ENCODE results near the gene BRPF3. TPM values are rescaled to one million over a fixed set of nuclear protein-coding genes. Genes with fewer than 3 reads are reported as not detected.

BRPF3 gene
- total and polyA plus RNA-seq, 2 donors (not counting 3 experiments of a cell fraction or from before 2014, with no cell fraction given) = 30.5 to 35.7 TPM

GRCh38 chr6:36221674-36222073, 25.1 kb downstream of the BRPF3 start:
- Histone ChIP-seq H3K4me2 (ENCODE audit: insufficient read depth, low read length) (no peak overlapping the region), H3K4me1 (ENCODE audit: control insufficient read depth, extremely low read depth, insufficient read depth, low read length) (peaks cover 16% of the 10 kb centered on the region), H3K9me1 (replicated peaks; ENCODE audit: control insufficient read depth, extremely low read depth, insufficient read depth, low read length) (no peaks in the 10 kb centered on the region), H3K27me3 (ENCODE audit: control insufficient read depth in 2 of 2, insufficient read depth in 2 of 2, low read length in 2 of 2) (no peaks in the 10 kb centered on the region), H3K27ac (ENCODE audit: insufficient read depth, low read depth, low read length) (no peak overlapping the region), H3K36me3 (ENCODE audit: control insufficient read depth in 2 of 2, extremely low read depth in 1 of 2, insufficient read depth in 2 of 2, low read length in 2 of 2) (peaks cover 43 to 46% of the 10 kb centered on the region in 2 experiments), H3K4me3 (replicated peaks in 1 of 3; ENCODE audit: insufficient read depth in 1 of 3, low read depth in 1 of 3, low read length in 3 of 3) (no peak overlapping the region), H3K79me2 (ENCODE audit: control insufficient read depth, insufficient read depth, low read length) (peaks cover 3% of the 10 kb centered on the region), H4K20me1 (replicated peaks; ENCODE audit: control insufficient read depth, extremely low read depth, insufficient read depth, low read length) (peaks cover 2% of the 10 kb centered on the region), H2AFZ (ENCODE audit: low read depth, low read length) (no peak overlapping the region), H3K9me3 (replicated peaks; ENCODE audit: control insufficient read depth, insufficient read depth, low read length) (no peaks in the 10 kb centered on the region), H3K9ac (replicated peaks; ENCODE audit: extremely low read depth, insufficient read depth, low read length) (no peak overlapping the region)
- intact Hi-C loops (cut with micrococcal nuclease) (no loop called here), dilution Hi-C loops (cut with MboI; ENCODE audit: extremely low pct_ligation_motif_present, low sequenced_read_pairs) (no loop called here)
- no TSS peak for BruUV-seq (replicated peaks)
- DNase-seq (ENCODE audit: low read depth, low spot score) (no peak), FAIRE-seq (no peak)
- TF ChIP-seq, protein P1, sequence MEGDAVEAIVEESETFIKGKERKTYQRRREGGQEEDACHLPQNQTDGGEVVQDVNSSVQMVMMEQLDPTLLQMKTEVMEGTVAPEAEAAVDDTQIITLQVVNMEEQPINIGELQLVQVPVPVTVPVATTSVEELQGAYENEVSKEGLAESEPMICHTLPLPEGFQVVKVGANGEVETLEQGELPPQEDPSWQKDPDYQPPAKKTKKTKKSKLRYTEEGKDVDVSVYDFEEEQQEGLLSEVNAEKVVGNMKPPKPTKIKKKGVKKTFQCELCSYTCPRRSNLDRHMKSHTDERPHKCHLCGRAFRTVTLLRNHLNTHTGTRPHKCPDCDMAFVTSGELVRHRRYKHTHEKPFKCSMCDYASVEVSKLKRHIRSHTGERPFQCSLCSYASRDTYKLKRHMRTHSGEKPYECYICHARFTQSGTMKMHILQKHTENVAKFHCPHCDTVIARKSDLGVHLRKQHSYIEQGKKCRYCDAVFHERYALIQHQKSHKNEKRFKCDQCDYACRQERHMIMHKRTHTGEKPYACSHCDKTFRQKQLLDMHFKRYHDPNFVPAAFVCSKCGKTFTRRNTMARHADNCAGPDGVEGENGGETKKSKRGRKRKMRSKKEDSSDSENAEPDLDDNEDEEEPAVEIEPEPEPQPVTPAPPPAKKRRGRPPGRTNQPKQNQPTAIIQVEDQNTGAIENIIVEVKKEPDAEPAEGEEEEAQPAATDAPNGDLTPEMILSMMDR (IDR thresholded peaks at IDR 0.05; ENCODE audit: extremely low read depth in 1 of 2, insufficient read depth in 1 of 2, low read depth in 1 of 2, low read length in 2 of 2) = no peak
- TF ChIP-seq POLR2AphosphoS5 (IDR thresholded peaks at IDR 0.05; ENCODE audit: insufficient read depth, low read depth, low read length) (no peak), GATA2 (IDR thresholded peaks at IDR 0.05; ENCODE audit: insufficient read depth, insufficient read length, low read depth, low read length) (no peak), FOS (IDR thresholded peaks at IDR 0.05; ENCODE audit: borderline replicate concordance, insufficient read depth, low read length) (no peak), EZH2 (IDR thresholded peaks at IDR 0.05; ENCODE audit: borderline replicate concordance, low read depth, low read length, severe bottlenecking) (no peak), MYC (IDR thresholded peaks at IDR 0.05; ENCODE audit: low read depth, low read length) (no peak), POLR2A (IDR thresholded peaks at IDR 0.05; ENCODE audit: low read depth, low read length) (no peak)
- ChIA-PET CTCF (interaction anchor here (1.0 kb wide), 1 partner anchor 81 kb away, joined by 3 read pairs; no protein-coding TSS in a partner anchor), POLR2A (no interaction called here)

Data from endothelial cell of umbilical vein (primary cell).